PC-9 (cell line): Measurements from ENCODE around the gene CHRNA4. TPM values are rescaled to one million over a fixed set of nuclear protein-coding genes. Genes with fewer than 3 reads are reported as not detected.

Source experiments
- BruUV-seq: library from RNA; stranded (reverse); fragments of 400-500 nt; replicated peaks from 2 replicates; lab custom pipeline; 2021; lab: Mats Ljungman, UMichigan
- CTCF ChIA-PET: fragments of 300-600 bp; sonication (Branson Sonifier 250); formaldehyde crosslinking; loops from one replicate; lab custom pipeline; 2022; ENCODE audit warnings: antibody characterized with exemption; lab: Charles Lee
- POLR2A ChIA-PET: fragments of 300-600 bp; sonication (Branson Sonifier 250); formaldehyde crosslinking; loops from one replicate; lab custom pipeline; 2022; ENCODE audit warnings: antibody characterized with exemption; ENCODE audit not compliant: unreplicated experiment; lab: Charles Lee
- DNase-seq, 2 experiments: peaks; one replicate each; pipeline versions ENCODE4 v3.0.0 to v3.0.0-alpha.2; 2015 to 2022; ENCODE audit warnings: mixed read lengths in 1 of 2
- H2AFZ ChIP-seq: fragments of 200-600 bp; sonication (generic); 2 replicates; pipeline ENCODE4 v1.8.1; 2017; ENCODE audit warnings: antibody characterized with exemption
- H3F3A ChIP-seq: fragments of 200-600 bp; sonication (generic); 2 replicates; pipeline ENCODE4 v1.8.1; 2017; ENCODE audit warnings: antibody characterized with exemption, mild to moderate bottlenecking, low read depth; ENCODE audit not compliant: insufficient read depth
- H3K27ac ChIP-seq: fragments of 200-600 bp; sonication (generic); 2 replicates; pipeline ENCODE4 v1.6.1; 2016; ENCODE audit warnings: mixed run types
- H3K27me3 ChIP-seq: fragments of 200-600 bp; sonication (generic); 2 replicates; pipeline ENCODE4 v1.6.1; 2016; ENCODE audit warnings: low read depth, mixed run types; ENCODE audit not compliant: insufficient read depth
- H3K36me3 ChIP-seq: fragments of 200-600 bp; sonication (generic); 2 replicates; pipeline ENCODE4 v1.6.1; 2016; ENCODE audit warnings: low read depth, mixed run types
- H3K4me1 ChIP-seq: fragments of 200-600 bp; sonication (generic); replicated peaks from 2 replicates; pipeline ENCODE4 v1.6.1; 2016; ENCODE audit warnings: mixed run types; ENCODE audit not compliant: insufficient read depth
- H3K4me2 ChIP-seq: fragments of 200-600 bp; sonication (generic); 2 replicates; pipeline ENCODE4 v1.6.1; 2017; ENCODE audit warnings: mixed run types
- H3K4me3 ChIP-seq: fragments of 200-600 bp; sonication (generic); 2 replicates; pipeline ENCODE4 v1.6.1; 2016; ENCODE audit warnings: mixed run types
- H3K79me2 ChIP-seq: fragments of 200-600 bp; sonication (generic); 2 replicates; pipeline ENCODE4 v1.6.1; 2017; ENCODE audit warnings: low read depth, mixed run types
- H3K9me2 ChIP-seq: fragments of 200-600 bp; sonication (generic); 2 replicates; pipeline ENCODE4 v1.8.1; 2017; ENCODE audit warnings: mild to moderate bottlenecking; ENCODE audit not compliant: insufficient read depth
- H3K9me3 ChIP-seq: fragments of 200-600 bp; sonication (generic); 2 replicates; pipeline ENCODE4 v1.8.1; 2016; ENCODE audit warnings: low read depth; ENCODE audit not compliant: insufficient read depth
- H4K20me1 ChIP-seq: fragments of 200-600 bp; sonication (generic); 2 replicates; pipeline ENCODE4 v1.8.1; 2017; ENCODE audit not compliant: insufficient read depth
- CTCF ChIP-seq: fragments of 200-600 bp; sonication (generic); conservative IDR thresholded peaks from 2 replicates; pipeline ENCODE4 v1.6.1; 2017; ENCODE audit warnings: mixed run types, antibody characterized with exemption, mild to moderate bottlenecking, moderate library complexity
- EZH2 ChIP-seq: fragments of 200-600 bp; sonication (generic); IDR thresholded peaks from 2 replicates; pipeline ENCODE4 v1.8.0; 2017; ENCODE audit warnings: antibody characterized with exemption, low read depth
- intact Hi-C: fragments of 100-400 bp; cut with micrococcal nuclease; formaldehyde crosslinking; loops from one replicate; pipeline ENCODE4 v1.10.0; 2022; ENCODE audit not compliant: unreplicated experiment
- total RNA-seq: library from RNA; stranded (reverse); gene quantifications from 2 replicates; pipeline ENCODE4 v1.2.3, GENCODE V29; 2021

CHRNA4 gene
- total RNA-seq, 1 experiment from 2014 or later = not detected

- Histone ChIP-seq H3K9me3 (peaks cover 3% of the 10 kb centered on the region; the same call in 1 of the 2 replicates), H3K27ac (no peak overlapping the region), H3K4me1 (no peaks in the 10 kb centered on the region), H3K4me2 (no peak overlapping the region), H2AFZ (no peak overlapping the region), H3K9me2 (no peaks in the 10 kb centered on the region), H3K4me3 (no peak overlapping the region), H3K27me3 (peaks cover 95% of the 10 kb centered on the region), H3K79me2 (no peaks in the 10 kb centered on the region), H3K36me3 (no peaks in the 10 kb centered on the region), H4K20me1 (0 out of 2 replicates have a peak, but pooled peaks cover 7% of the 10 kb centered on the region), H3F3A (peaks cover 7% of the 10 kb centered on the region; the same call in 1 of the 2 replicates)
- intact Hi-C loops = no loop called here
- no TSS peak for BruUV-seq
- no peak for TF ChIP-seq EZH2
- TF ChIP-seq CTCF = no peak
- ChIA-PET POLR2A (interaction anchor here (0.5 kb wide), 1 partner anchor 41 kb away, joined by 5 read pairs; no protein-coding TSS in a partner anchor), CTCF (no interaction called here)
- DNase-seq = no peak
Observed at GRCh38 chr20:63305393-63305792, 55.8 kb downstream of the CHRNA4 start.

DNA sequence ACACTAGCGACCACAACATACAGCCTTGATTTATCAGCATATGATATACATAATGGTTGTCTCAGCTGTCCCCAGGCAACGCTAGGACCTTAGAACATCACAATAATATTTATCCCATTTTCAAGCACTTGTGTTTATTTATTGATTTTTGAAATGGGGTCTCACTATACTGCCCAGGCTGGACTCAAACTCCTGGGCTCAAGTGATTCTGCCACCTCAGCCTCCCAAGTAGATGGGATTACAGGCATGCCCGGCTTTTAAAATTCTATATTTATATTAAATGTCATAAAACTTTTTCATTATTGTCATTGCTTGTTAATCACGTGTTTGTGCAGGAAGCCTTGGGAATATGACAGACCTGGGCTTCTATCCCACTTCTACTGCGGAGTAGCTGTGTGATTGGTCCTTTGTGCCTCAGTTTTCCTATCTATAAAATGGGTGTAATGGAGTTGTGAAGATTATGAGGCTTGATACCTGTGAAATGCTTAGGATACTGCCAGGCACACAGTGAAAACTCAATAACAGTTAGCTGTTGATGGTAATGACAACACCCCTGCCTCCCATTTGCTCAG lies 58.0 kb downstream of the CHRNA4 start:
- peaks cover 3% of the 10 kb centered on the region; the same call in 1 of the 2 replicates for H3K9me3 ChIP-seq
- 0 out of 2 replicates have a peak, but pooled peaks cover 6% of the 10 kb centered on the region for H4K20me1 ChIP-seq
- H3K27me3 ChIP-seq = peaks cover 95% of the 10 kb centered on the region
- H3K4me3 ChIP-seq = no peak overlapping the region
- no peaks in the 10 kb centered on the region for H3K9me2 ChIP-seq
- no peaks in the 10 kb centered on the region for H3K4me1 ChIP-seq
- POLR2A ChIA-PET = no interaction called here
- DNase-seq = no peak
- intact Hi-C loops = no loop called here
- H2AFZ ChIP-seq = no peak overlapping the region
- no peaks in the 10 kb centered on the region for H3K79me2 ChIP-seq
- no TSS peak for BruUV-seq
- H3K4me2 ChIP-seq = no peak overlapping the region
- no peaks in the 10 kb centered on the region for H3K36me3 ChIP-seq
- TF ChIP-seq CTCF (no peak), EZH2 (no peak)
- H3F3A ChIP-seq = peaks cover 7% of the 10 kb centered on the region; the same call in 1 of the 2 replicates
- H3K27ac ChIP-seq = no peak overlapping the region
- CTCF ChIA-PET = no interaction called here

DNA sequence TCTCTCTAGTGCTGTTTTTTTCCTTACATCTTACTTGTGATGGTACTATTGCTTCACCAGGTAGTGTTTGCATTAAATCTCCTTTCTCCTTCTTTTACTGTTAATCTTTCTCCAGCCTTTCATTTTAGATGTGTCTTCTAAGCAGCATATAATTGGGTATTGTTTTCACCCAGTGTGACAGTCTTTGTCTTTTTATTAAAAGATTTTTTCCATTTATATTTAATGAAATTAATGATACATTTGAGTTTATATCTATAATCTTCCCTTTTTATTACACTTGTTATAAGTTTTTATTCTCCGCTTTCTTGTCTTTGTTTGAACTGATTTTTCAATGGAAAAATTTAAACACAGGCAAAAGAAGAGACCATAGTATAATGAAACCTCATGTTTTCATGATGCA lies 59.5 kb downstream of the CHRNA4 start:
- peaks cover 3% of the 10 kb centered on the region; the same call in 1 of the 2 replicates for H3K9me3 ChIP-seq

More for the DNA sequence above, 59.5 kb downstream of the CHRNA4 start:
- Histone ChIP-seq H3K4me3 (no peak overlapping the region), H3K4me1 (no peaks in the 10 kb centered on the region), H3K36me3 (no peaks in the 10 kb centered on the region), H3K4me2 (no peak overlapping the region), H2AFZ (no peak overlapping the region), H3K27me3 (peaks cover 95% of the 10 kb centered on the region), H4K20me1 (0 out of 2 replicates have a peak, but pooled peaks cover 3% of the 10 kb centered on the region), H3K79me2 (no peaks in the 10 kb centered on the region), H3K27ac (no peak overlapping the region), H3K9me2 (no peaks in the 10 kb centered on the region), H3F3A (peaks cover 7% of the 10 kb centered on the region; the same call in 1 of the 2 replicates)
- TF ChIP-seq CTCF (no peak), EZH2 (no peak)
- DNase-seq = no peak
- intact Hi-C loops = no loop called here
- CTCF ChIA-PET = no interaction called here
- POLR2A ChIA-PET = no interaction called here
- BruUV-seq = no TSS peak
